Measurements from ENCODE around the gene HOXD9. TPM values are rescaled to one million over a fixed set of nuclear protein-coding genes. Genes with fewer than 3 reads are reported as not detected.

HOXD9 gene
- total RNA-seq, 2 experiments from 2014 or later: not detected

DNA sequence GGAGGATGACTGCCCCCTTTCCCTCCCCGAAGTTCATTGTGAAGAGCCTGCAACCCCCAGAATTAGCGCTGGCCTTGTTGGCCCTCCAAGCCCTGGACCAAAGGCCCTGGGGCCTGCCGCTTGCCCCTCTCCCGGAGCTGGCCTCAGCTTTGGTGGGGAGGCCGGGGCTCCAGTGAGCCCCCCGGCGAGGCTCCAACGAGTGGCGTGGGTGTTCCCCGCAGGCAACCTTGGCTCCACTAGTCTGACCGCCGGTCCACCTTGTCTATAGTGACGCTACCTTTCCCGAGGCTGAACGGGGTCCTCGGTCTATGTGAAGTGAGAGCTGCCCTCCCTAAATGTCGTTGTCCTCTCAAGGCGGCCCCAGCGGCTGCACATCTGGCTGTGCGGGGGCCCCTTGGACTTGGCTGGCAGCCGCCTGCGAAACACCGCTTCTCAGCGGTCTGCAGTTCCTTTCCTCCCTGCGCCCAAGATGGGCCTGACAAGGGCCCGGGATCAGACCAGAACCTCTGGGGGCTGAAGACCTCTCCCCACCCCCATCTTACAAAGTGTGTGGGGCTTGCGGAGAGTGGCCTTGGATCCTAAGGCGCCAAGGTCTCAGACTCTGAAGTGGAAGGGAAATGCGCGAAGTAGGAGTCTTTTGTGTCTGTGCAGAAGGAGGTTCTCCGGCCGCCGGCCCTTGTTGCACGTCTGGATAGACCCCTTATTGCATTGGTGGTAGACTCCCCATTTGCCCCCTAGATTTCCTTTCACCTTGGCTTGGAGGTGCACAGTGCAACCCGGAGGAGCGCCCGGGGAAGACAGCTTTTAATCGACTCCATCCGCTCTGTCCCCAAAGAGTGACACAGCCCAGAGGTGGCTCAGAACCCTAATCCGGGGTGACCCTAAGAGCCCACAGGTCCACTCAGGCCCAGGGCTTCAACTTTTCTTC, 9.9 kb upstream of the HOXD9 start:
- DNase-seq: no peak
- Histone ChIP-seq H3K4me1 (ENCODE audit: insufficient read depth, low read length) (peaks cover 12% of the 10 kb centered on the region), H3K4me3 (ENCODE audit: low read length) (no peak overlapping the region), H3K27ac (ENCODE audit: low read depth in 1 of 2, low read length in 2 of 2) (no peak overlapping the region), H3K36me3 (ENCODE audit: insufficient read depth, low read length) (no peaks in the 10 kb centered on the region), H3K27me3 (ENCODE audit: control insufficient read depth in 1 of 2, insufficient read depth in 2 of 2, low read length in 2 of 2) (peaks cover 92 to 97% of the 10 kb centered on the region in 2 experiments), H3K9me3 (ENCODE audit: control insufficient read depth in 1 of 2, insufficient read depth in 1 of 2, low read length in 2 of 2) (peaks cover 13 to 68% of the 10 kb centered on the region in 2 experiments)
- ATAC-seq (ENCODE audit: poor library complexity): no peak
- TF ChIP-seq, protein P1, sequence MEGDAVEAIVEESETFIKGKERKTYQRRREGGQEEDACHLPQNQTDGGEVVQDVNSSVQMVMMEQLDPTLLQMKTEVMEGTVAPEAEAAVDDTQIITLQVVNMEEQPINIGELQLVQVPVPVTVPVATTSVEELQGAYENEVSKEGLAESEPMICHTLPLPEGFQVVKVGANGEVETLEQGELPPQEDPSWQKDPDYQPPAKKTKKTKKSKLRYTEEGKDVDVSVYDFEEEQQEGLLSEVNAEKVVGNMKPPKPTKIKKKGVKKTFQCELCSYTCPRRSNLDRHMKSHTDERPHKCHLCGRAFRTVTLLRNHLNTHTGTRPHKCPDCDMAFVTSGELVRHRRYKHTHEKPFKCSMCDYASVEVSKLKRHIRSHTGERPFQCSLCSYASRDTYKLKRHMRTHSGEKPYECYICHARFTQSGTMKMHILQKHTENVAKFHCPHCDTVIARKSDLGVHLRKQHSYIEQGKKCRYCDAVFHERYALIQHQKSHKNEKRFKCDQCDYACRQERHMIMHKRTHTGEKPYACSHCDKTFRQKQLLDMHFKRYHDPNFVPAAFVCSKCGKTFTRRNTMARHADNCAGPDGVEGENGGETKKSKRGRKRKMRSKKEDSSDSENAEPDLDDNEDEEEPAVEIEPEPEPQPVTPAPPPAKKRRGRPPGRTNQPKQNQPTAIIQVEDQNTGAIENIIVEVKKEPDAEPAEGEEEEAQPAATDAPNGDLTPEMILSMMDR (IDR thresholded peaks at IDR 0.05): no peak
- intact Hi-C loops (cut with DNase I, micrococcal nuclease): loop anchor here in 1 of 2 experiments (5.0 kb wide), 1 partner anchor 35 kb away; no protein-coding TSS in a partner anchor
- ChIA-PET POLR2A (no interaction called here), CTCF (interaction anchor here (1.7 kb wide), 1 partner anchor 14 kb away, joined by 4 read pairs; no protein-coding TSS in a partner anchor)
- Mint-ChIP-seq H3K9me3 (no peaks in the 10 kb centered on the region), H3K4me1 (ENCODE audit: low read depth) (peaks cover 11% of the 10 kb centered on the region), H3K27ac (no peak overlapping the region), H3K36me3 (ENCODE audit: low read depth) (peaks cover 11% of the 10 kb centered on the region), H3K4me3 (peak overlapping the region; percentile 7), H3K27me3 (peaks cover 94% of the 10 kb centered on the region)

DNA sequence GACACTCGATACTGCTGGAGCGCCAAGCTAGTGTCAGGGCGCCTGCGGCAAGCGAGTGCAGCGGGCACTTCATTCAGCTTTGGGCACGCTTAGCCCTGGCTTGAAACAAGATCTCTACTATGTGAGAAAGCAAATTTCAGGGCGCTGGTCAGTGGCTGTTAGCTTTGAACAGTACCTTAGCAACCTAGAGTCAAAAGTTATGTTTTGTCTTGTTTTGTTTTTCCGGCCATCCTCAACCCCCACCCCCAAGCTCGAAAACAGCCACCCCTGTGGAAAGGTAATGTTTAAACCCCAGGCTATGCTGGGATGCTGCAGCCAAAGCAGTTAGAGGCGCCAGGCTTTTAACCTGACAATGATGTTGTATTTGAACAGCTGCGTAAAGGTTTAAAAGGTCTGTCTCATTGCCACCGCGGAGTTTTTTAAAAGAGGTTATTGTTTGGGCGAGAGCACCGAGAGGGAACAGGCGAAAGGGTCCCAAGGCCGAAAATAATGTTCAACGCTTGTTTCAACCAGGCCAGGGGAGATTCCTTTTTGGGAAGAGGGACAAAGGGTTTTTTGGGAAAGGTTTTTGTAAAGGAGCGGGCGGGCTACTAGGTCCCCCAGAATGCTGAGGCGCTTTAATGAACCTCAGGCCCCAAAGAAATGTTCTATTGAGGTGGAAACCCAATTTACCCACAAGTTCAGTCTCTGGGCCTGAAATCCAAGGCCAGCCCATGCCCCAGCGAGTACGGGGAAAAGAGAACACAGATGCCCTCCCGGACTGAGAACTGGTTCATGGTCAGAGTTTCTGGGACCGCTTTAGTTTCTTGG, 8.2 kb upstream of the HOXD9 start:
- H3K27me3 Mint-ChIP-seq: peaks cover 98% of the 10 kb centered on the region
- no peaks in the 10 kb centered on the region for H3K9me3 Mint-ChIP-seq

More for the DNA sequence above, 8.2 kb upstream of the HOXD9 start:
- peaks cover 13 to 73% of the 10 kb centered on the region in 2 experiments for H3K9me3 ChIP-seq (ENCODE audit: control insufficient read depth in 1 of 2, insufficient read depth in 1 of 2, low read length in 2 of 2)
- H3K4me1 ChIP-seq (ENCODE audit: insufficient read depth, low read length): peaks cover 7% of the 10 kb centered on the region
- H3K4me3 Mint-ChIP-seq: no peak overlapping the region
- DNase-seq (no peak), ATAC-seq (ENCODE audit: poor library complexity) (no peak)
- no peak overlapping the region for H3K27ac Mint-ChIP-seq
- H3K27me3 ChIP-seq (ENCODE audit: control insufficient read depth in 1 of 2, insufficient read depth in 2 of 2, low read length in 2 of 2): peaks cover 99% of the 10 kb centered on the region in 2 experiments
- H3K36me3 Mint-ChIP-seq (ENCODE audit: low read depth): peaks cover 17% of the 10 kb centered on the region
- H3K27ac ChIP-seq (ENCODE audit: low read depth in 1 of 2, low read length in 2 of 2): no peak overlapping the region
- no peak overlapping the region for H3K4me3 ChIP-seq (ENCODE audit: low read length)
- ChIA-PET POLR2A (no interaction called here), CTCF (interaction anchor here (1.3 kb wide), 1 partner anchor 13 kb away, joined by 4 read pairs; no protein-coding TSS in a partner anchor)
- TF ChIP-seq, protein P1 (IDR thresholded peaks at IDR 0.05): no peak
- intact Hi-C loops (cut with DNase I, micrococcal nuclease): loop anchor here in 1 of 2 experiments (5.0 kb wide), 1 partner anchor 37 kb away; no protein-coding TSS in a partner anchor
- peaks cover 10% of the 10 kb centered on the region for H3K4me1 Mint-ChIP-seq (ENCODE audit: low read depth)
- no peaks in the 10 kb centered on the region for H3K36me3 ChIP-seq (ENCODE audit: insufficient read depth, low read length)

Data from CD4-positive, alpha-beta T cell (primary cell).